GM12873 (cell line): ENCODE results near the gene C8A.

Experiments
- CTCF ChIP-seq: IDR thresholded peaks from 2 replicates; pipeline ENCODE4 v1.5.1; 2012; ENCODE audit warnings: low read depth, mild to moderate bottlenecking, moderate library complexity, low read length, control low read depth; ENCODE audit not compliant: insufficient read depth; ENCODE audit errors: missing control alignments

C8A gene

GRCh38 chr1:56904663-56905397, 50.2 kb downstream of the C8A start:
- no peak for TF ChIP-seq CTCF

GRCh38 chr1:56905667-56906066, 51.1 kb downstream of the C8A start:
- TF ChIP-seq CTCF: no peak

GRCh38 chr1:56908619-56909221, 54.1 kb downstream of the C8A start:
- TF ChIP-seq CTCF: no peak

- no peak for TF ChIP-seq CTCF
Measured at GRCh38 chr1:56910441-56910985, 55.9 kb downstream of the C8A start.

GRCh38 chr1:56911098-56911938, 56.7 kb downstream of the C8A start:
- TF ChIP-seq CTCF: no peak

GRCh38 chr1:56912325-56912724, 57.7 kb downstream of the C8A start:
- TF ChIP-seq CTCF: no peak

GRCh38 chr1:56915960-56916359, 61.4 kb downstream of the C8A start:
- TF ChIP-seq CTCF: no peak
